Heart right ventricle (tissue), 16 donors: Measurements from ENCODE around the gene GFI1B. TPM values are rescaled to one million over a fixed set of nuclear protein-coding genes. Genes with fewer than 3 reads are reported as not detected.
A peak's percentile ranks its signal among the peaks of the same experiment; 100 is the strongest.

Experiments
- ATAC-seq, 8 donors: fragments of 200-7000 bp; cut with Tn5 transposase; one replicate each; pipeline ENCODE4 v1.9.1; 2020; ENCODE audit warnings: mild to moderate bottlenecking in 8 of 8, moderate library complexity in 8 of 8, moderate number of reproducible peaks in 1 of 8
- DNase-seq, 2 donors: peaks; one replicate each; pipeline ENCODE4 v3.0.0-alpha.2; 2020
- H3K27ac ChIP-seq, 10 donors: fragments of 200-600 bp; sonication (generic) in 2 of 10; one replicate each; pipeline versions ENCODE4 v1.5.0 to v1.8.0; 2020 to 2022; ENCODE audit warnings: mild to moderate bottlenecking in 3 of 10
- H3K27me3 ChIP-seq, 7 donors: fragments of 200-600 bp; one replicate each; pipeline ENCODE4 v1.8.0; 2021 to 2022; ENCODE audit warnings: mild to moderate bottlenecking in 2 of 7
- H3K36me3 ChIP-seq, 9 donors: fragments of 200-600 bp; sonication (generic) in 1 of 9; one replicate each; pipeline versions ENCODE4 v1.5.0 to v1.8.0; 2020 to 2022; ENCODE audit warnings: mild to moderate bottlenecking in 2 of 9
- H3K4me1 ChIP-seq, 9 donors: fragments of 200-600 bp; sonication (generic) in 1 of 9; one replicate each; pipeline versions ENCODE4 v1.5.0 to v1.8.0; 2020 to 2022; ENCODE audit warnings: mild to moderate bottlenecking in 4 of 9
- H3K4me3 ChIP-seq, 10 donors: fragments of 200-600 bp; sonication (generic) in 2 of 10; one replicate each; pipeline versions ENCODE4 v1.5.0 to v1.8.0; 2020 to 2022; ENCODE audit warnings: mild to moderate bottlenecking in 7 of 10, moderate library complexity in 2 of 10
- H3K9me3 ChIP-seq, 11 donors: fragments of 200-600 bp in 10 of 11; sonication (generic) in 2 of 11; one replicate each; pipeline versions ENCODE4 v1.5.0 to v1.8.0; 2013 to 2022; ENCODE audit warnings: mild to moderate bottlenecking in 2 of 11, control low read depth in 1 of 11, moderate library complexity in 1 of 11
- WGBS, 2 donors: extraction: QIAGEN DNeasy Blood & Tissue Kit; methylation state at CpG; one replicate each; pipeline ENCODE4 v1.1.7; 2013; ENCODE audit warnings: inconsistent platforms in 1 of 2; 5-methylcytosine and 5-hydroxymethylcytosine counted together
- intact Hi-C, 10 donors: fragments of 100-400 bp; cut with DNase I; formaldehyde crosslinking; loops; one replicate each; pipeline versions ENCODE4 v1.11.1 to v1.14.2; 2022
- polyA plus RNA-seq, 2 donors: library from polyadenylated mRNA; stranded (reverse); fragments of 200-250 nt; gene quantifications; one replicate each; pipeline ENCODE4 v1.2.3, GENCODE V29; 2013
- total RNA-seq, 10 donors: library from RNA; stranded (reverse); fragmentation: NEBNext Ultra II Directional in 3 of 10; extraction: Animal tissue kit (Norgen Biotek cat#: 25700) in 3 of 10; gene quantifications; one replicate each; pipeline versions ENCODE4 v1.2.1 to v1.2.4, GENCODE V29; 2021 to 2023
- TF ChIP-seq, protein P1 (sequence below), 9 donors: fragments of 200-600 bp; sonication (generic) in 2 of 9; IDR thresholded peaks; one replicate each; pipeline versions ENCODE4 v1.5.0 to v1.8.0; 2021 to 2022; ENCODE audit warnings: antibody characterized with exemption in 9 of 9, mild to moderate bottlenecking in 5 of 9, moderate library complexity in 1 of 9
- donor health status: Arrhythmogenic right ventricular cardiomyopathy.
- donor health status: ischemic (EF 13 %, LVEDD 7.1; RV severe dilation, severe dysfunction).
- donor health status: healthy with polysubstance abuse.
- donor health status: DM: no; HTN: yes; CAD: no.
- donor health status: DM: no; HTN: no; CAD: no.
- donor health status: ischemic (EF 25% LVEDD 6.9; RV normal size, moderate dysfunction).
- donor health status: ischemic (EF 25% LVEDD 5.7; RV mildly dilated, moderate dysfunction).
- donor health status: healthy.
- donor health status: DM: yes; HTN: yes; CAD: no.
- donor health status: Ischemic cardiomyopathy.
- donor health status: ischemic (EF 35%, LVEDD 5.7; RV mildly dilated, moderate dysfunction).
- donor health status: nonischemic (EF 11% LVEDD 7.7; RV severe dilation, severe dysfunction).
- donor health status: DM: yes; HTN: yes; CAD: no.
- donor health status: PGD.
- donor health status: ischemic (EF 29% LVEDD 5.4; RV normal size, mild dysfunction).
- donor health status: nonischemic (EF 23%, LVEDD 6.1; RV moderate dilation, normal function).

Gene GFI1B
- total and polyA plus RNA-seq, 12 donors = 0.06 to 0.49 (median 0.24) TPM; not detected in 4

DNA sequence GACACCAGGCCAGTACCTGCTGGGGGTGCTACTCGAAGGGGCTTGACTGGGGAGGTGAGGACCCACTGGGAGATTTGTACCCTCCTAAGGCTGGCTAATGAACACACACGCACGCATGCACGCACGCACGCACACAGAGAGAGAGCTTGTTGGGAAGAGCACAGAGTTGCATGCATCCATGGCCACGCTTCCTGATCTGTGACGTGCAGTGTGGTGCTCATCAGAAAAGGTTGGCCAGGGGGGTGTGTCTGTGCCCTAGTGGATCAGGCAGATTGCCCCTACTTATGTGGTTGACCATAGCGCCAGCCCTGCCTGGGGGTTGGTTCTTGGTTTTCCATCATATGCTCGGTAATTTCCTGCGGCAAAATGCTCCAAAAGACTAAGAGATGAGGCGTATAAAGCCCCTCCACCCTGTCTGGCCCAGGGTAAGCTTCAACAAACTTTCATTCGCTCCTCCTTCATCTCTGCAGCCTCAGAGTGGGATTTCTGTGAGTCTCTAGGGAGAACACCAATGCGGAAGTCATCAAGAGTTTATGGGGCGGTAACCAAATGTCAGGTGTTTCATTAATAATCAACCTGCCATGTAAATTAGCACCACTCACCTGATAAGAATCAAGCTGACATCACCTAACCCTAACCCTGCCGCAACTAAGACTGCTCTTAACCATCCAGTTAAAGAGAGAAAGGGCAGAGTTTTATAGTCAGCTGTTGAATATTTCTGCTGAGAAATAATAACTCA, 8.0 kb upstream of the GFI1B start:
- peaks cover 0 to 36% (median 9%) of the 10 kb centered on the region in 7 donors for H3K27me3 ChIP-seq
- TF ChIP-seq, protein P1, sequence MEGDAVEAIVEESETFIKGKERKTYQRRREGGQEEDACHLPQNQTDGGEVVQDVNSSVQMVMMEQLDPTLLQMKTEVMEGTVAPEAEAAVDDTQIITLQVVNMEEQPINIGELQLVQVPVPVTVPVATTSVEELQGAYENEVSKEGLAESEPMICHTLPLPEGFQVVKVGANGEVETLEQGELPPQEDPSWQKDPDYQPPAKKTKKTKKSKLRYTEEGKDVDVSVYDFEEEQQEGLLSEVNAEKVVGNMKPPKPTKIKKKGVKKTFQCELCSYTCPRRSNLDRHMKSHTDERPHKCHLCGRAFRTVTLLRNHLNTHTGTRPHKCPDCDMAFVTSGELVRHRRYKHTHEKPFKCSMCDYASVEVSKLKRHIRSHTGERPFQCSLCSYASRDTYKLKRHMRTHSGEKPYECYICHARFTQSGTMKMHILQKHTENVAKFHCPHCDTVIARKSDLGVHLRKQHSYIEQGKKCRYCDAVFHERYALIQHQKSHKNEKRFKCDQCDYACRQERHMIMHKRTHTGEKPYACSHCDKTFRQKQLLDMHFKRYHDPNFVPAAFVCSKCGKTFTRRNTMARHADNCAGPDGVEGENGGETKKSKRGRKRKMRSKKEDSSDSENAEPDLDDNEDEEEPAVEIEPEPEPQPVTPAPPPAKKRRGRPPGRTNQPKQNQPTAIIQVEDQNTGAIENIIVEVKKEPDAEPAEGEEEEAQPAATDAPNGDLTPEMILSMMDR (IDR thresholded peaks at IDR 0.05) = no peak
- no peak for ATAC-seq
- no peak for DNase-seq
- H3K9me3 ChIP-seq = no peaks in the 10 kb centered on the region
- peaks cover 0 to 7% (median 3%) of the 10 kb centered on the region in 9 donors for H3K4me1 ChIP-seq
- intact Hi-C loops = loop anchor here in 4 of 10 donors (5.0 to 10.0 kb wide), 4 partner anchors 166 to 556 kb away; partner anchors contain the start of gene CFAP77 (in 1 of the 4)
- H3K27ac ChIP-seq = no peak overlapping the region
- no peak overlapping the region for H3K4me3 ChIP-seq
- H3K36me3 ChIP-seq = no peaks in the 10 kb centered on the region
- WGBS, 2 donors = 85 to 88% methylated on average over 16 of the region's 16 CpGs

DNA sequence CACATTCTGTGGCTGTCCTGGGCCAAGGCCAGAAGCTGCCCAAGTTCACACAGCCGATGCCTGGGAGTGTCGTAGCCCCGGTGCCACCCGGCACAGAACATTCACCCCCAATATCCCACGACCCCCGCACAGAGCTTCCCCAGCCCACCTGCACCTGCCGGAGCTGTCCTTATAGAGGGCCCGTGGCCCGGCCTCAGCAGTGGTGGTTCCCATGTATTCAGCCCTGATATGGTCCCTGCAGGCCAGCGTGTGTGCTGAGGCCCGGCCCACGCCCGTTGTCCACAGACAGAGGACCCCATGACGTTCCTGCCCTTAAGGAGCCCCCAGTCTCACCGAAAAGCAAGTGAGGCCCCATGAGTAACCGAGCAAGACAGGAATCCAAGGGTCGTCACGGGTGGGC, 5.3 kb upstream of the GFI1B start:
- TF ChIP-seq, protein P1 (IDR thresholded peaks at IDR 0.05) = no peak
- Histone ChIP-seq H3K4me1 (peaks cover 0 to 12% (median 3%) of the 10 kb centered on the region in 9 donors), H3K9me3 (no peaks in the 10 kb centered on the region), H3K27me3 (peaks cover 0 to 58% (median 28%) of the 10 kb centered on the region in 7 donors), H3K36me3 (no peaks in the 10 kb centered on the region), H3K4me3 (no peak overlapping the region), H3K27ac (no peak overlapping the region)
- ATAC-seq (peak in 5 of 8 donors; percentile 6 to 42 (median 27)), DNase-seq (no peak)
- intact Hi-C loops = loop anchor here in 4 of 10 donors (5.0 to 10.0 kb wide), 4 partner anchors 168 to 558 kb away; partner anchors contain the start of gene CFAP77 (in 1 of the 4)
- WGBS, 2 donors = 76 to 82% methylated on average over 18 of the region's 18 CpGs

DNA sequence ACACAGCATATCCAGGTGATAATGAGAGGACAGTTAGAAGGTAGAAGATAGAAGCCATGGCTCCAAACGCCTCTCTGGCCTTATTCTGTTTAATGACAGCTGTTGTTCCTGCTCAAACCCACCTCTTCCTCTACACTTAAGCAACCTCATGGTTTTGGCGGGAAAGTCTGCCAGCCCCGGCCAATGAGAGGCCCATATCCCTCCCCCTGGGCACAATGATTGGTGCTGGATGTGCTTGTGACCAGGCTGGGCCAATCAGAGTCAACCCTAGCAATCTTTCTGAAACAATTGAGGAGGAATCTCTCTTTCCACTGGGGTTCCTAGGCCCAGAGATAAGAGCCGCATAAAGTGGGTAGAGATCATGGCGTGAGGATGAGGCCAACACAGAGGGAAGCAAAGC, 4.8 kb upstream of the GFI1B start:
- H3K9me3 ChIP-seq = no peaks in the 10 kb centered on the region
- no peak overlapping the region for H3K4me3 ChIP-seq
- TF ChIP-seq, protein P1 (IDR thresholded peaks at IDR 0.05) = no peak
- H3K27me3 ChIP-seq = peaks cover 3 to 62% (median 33%) of the 10 kb centered on the region in 7 donors
- 73 to 91% methylated on average over 5 of the region's 5 CpGs for WGBS, 2 donors
- peaks cover 0 to 12% (median 3%) of the 10 kb centered on the region in 9 donors for H3K4me1 ChIP-seq
- no peaks in the 10 kb centered on the region for H3K36me3 ChIP-seq
- intact Hi-C loops = loop anchor here in 4 of 10 donors (5.0 to 10.0 kb wide), 4 partner anchors 169 to 559 kb away; partner anchors contain the start of gene CFAP77 (in 1 of the 4)
- no peak overlapping the region for H3K27ac ChIP-seq
- DNase-seq (no peak), ATAC-seq (no peak)

DNA sequence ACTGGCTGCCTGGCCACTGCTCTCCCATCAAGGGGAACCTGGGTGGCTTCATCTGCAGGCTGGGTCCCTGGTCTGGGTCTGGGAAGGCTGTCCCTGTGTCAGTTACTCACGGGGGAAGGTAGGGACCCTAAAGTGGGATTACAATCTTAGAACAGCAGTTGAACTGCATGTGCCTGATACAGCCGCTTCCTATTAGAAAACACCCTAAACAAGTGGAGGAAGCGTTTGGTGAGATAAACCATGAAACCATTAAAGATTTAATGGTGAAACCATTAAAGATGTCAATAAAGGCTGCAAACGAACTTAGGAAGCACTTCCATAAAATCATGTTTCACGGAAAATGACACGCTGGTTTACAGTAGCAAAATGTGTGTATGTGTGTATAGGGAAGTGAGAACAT, 2.5 kb upstream of the GFI1B start:
- no peaks in the 10 kb centered on the region for H3K9me3 ChIP-seq
- WGBS, 2 donors = 60 to 71% methylated on average over 6 of the region's 6 CpGs
- no peak overlapping the region for H3K4me3 ChIP-seq
- H3K4me1 ChIP-seq = peaks cover 0 to 12% (median 3%) of the 10 kb centered on the region in 9 donors
- H3K36me3 ChIP-seq = no peaks in the 10 kb centered on the region
- DNase-seq (no peak), ATAC-seq (no peak)
- H3K27me3 ChIP-seq = peaks cover 3 to 63% (median 46%) of the 10 kb centered on the region in 7 donors
- TF ChIP-seq, protein P1 (IDR thresholded peaks at IDR 0.05) = no peak
- intact Hi-C loops = loop anchor here in 2 of 10 donors (10.0 kb wide), 2 partner anchors 171 to 561 kb away; partner anchors contain the start of gene CFAP77 (in 1 of the 2)
- H3K27ac ChIP-seq = no peak overlapping the region
